Activated naive CD8-positive, alpha-beta T cell treated with anti-CD3 and anti-CD28 coated beads, Interleukin-2, amount 50 U/mL, for 24 hours (primary cell): ENCODE results near the gene ZNF750.

Source experiments
- ATAC-seq: fragments of 150-1000 bp; cut with Tn5 transposase; one replicate; pipeline ENCODE4 v1.10.0; 2021
- DNase-seq: peaks from one replicate; pipeline ENCODE4 v3.0.0; 2021
- H3K27ac Mint-ChIP-seq: one replicate; pipeline ENCODE4 v1.8.0; 2021; ENCODE audit warnings: mild to moderate bottlenecking, mixed read lengths
- H3K27me3 Mint-ChIP-seq: one replicate; pipeline ENCODE4 v1.8.0; 2021; ENCODE audit warnings: mixed read lengths
- H3K36me3 Mint-ChIP-seq: one replicate; pipeline ENCODE4 v1.8.0; 2021; ENCODE audit warnings: low read depth, mixed read lengths
- H3K4me1 Mint-ChIP-seq: one replicate; pipeline ENCODE4 v1.8.0; 2021; ENCODE audit warnings: mixed read lengths
- H3K4me3 Mint-ChIP-seq: one replicate; pipeline ENCODE4 v1.8.0; 2021; ENCODE audit warnings: mild to moderate bottlenecking, moderate library complexity, mixed read lengths
- H3K9me3 Mint-ChIP-seq: one replicate; pipeline ENCODE4 v1.8.0; 2021; ENCODE audit warnings: mixed read lengths

Gene ZNF750

GRCh38 chr17:82876602-82877379 is 37.0 kb upstream of the ZNF750 start:
- peaks cover 57% of the 10 kb centered on the region for H3K4me1 Mint-ChIP-seq
- no peaks in the 10 kb centered on the region for H3K27me3 Mint-ChIP-seq
- H3K27ac Mint-ChIP-seq: peak overlapping the region; percentile 74
- no peak for DNase-seq
- H3K4me3 Mint-ChIP-seq: peak overlapping the region; percentile 40
- ATAC-seq: peak; percentile 65
- H3K9me3 Mint-ChIP-seq: no peaks in the 10 kb centered on the region
- peaks cover 7% of the 10 kb centered on the region for H3K36me3 Mint-ChIP-seq

- Mint-ChIP-seq H3K27me3 (no peaks in the 10 kb centered on the region), H3K4me3 (no peak overlapping the region), H3K9me3 (no peaks in the 10 kb centered on the region), H3K36me3 (peaks cover 8% of the 10 kb centered on the region), H3K4me1 (peaks cover 58% of the 10 kb centered on the region), H3K27ac (no peak overlapping the region)
- DNase-seq (no peak), ATAC-seq (no peak)
These were observed 36.3 kb upstream of the ZNF750 start for GRCh38 chr17:82876149-82876548.

DNA sequence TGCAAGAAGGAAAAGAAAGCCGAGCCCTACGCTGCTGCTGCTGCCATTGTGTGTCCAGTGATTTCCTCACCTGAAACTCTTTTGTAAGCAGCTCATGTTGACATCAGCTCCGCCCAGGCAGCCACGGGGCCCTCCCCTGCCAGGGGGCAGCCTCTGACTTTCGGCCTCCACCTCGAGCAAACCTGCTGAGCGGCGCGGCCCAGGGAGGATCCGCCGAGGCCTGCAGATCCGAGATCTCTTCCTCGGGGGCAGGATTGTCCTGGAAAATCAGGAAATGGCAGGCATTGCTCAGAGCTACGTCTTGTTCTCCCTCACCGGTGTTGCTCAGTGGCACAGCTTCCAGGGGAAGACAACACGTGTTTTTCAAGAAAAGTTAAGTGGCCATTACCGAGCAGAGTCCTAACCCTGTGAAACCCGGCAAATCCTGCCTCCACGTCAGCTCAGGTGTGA is 35.6 kb upstream of the ZNF750 start:
- no peak overlapping the region for H3K4me3 Mint-ChIP-seq
- no peaks in the 10 kb centered on the region for H3K27me3 Mint-ChIP-seq
- no peak for ATAC-seq
- no peak for DNase-seq
- H3K4me1 Mint-ChIP-seq: peaks cover 65% of the 10 kb centered on the region
- peaks cover 13% of the 10 kb centered on the region for H3K36me3 Mint-ChIP-seq
- no peak overlapping the region for H3K27ac Mint-ChIP-seq
- no peaks in the 10 kb centered on the region for H3K9me3 Mint-ChIP-seq

DNA sequence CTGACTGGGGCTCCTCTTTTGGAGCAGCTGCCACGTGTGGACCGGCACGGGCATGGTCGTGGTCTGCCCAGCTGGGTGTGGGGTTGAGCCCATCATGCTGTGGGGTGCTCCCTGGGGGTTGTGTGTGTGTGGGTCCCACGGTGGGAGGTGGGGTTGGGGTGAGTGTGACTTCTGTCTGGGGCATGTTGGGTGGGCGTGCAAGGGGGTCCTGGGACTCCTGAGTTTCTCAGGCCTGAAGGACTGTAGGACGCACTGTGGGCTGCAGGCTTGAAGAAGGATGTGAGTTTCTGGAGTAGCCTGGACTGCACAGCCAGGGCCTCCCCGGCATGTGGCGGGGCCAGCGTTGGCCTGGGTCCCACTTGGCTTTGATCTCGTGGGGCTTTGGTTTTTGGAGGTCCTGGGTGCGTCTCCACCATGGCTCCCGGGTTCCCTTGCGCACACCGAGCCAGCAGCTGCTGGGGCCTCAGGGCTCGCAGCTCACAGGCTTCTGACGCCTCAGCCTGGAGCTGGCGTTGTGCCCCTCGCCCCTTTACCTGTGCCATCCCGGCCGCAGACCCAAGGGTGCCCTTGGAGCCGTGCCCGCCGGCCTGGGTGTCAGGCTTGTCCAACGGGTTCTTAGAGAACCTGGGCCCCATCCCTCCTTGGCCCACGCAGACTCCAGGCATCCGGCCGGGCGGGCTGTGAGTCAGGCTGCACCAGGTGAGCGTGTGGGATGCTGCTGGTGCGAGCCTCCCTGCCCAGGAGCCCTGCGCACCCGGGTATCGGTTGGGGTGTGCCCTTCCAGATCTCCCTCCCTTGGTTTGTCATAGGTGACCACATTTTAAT is 34.4 kb upstream of the ZNF750 start:
- Mint-ChIP-seq H3K27ac (no peak overlapping the region), H3K36me3 (peaks cover 14% of the 10 kb centered on the region), H3K4me3 (no peak overlapping the region), H3K9me3 (no peaks in the 10 kb centered on the region), H3K4me1 (peaks cover 59% of the 10 kb centered on the region), H3K27me3 (no peaks in the 10 kb centered on the region)
- ATAC-seq: no peak
- DNase-seq: no peak

DNA sequence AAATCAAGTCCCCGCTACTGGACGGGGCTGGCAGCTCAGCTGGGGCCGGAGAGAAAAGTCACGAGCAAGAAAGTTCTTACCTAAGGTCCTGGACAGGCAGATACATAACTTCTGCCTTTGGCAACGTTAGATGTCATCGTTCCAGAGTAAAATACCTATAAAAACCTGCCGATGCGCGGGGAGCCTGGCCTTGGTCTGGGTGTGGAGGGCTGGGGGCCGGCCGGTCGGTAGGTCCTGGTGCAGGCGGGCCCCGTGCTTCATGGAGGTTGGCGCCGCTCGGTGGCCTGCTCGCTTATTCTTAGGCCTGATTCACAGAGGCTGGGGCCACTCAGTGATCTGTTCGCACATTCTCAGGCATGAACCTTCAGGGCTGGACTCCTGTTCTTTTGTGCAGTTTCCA is 33.7 kb upstream of the ZNF750 start:
- Mint-ChIP-seq H3K9me3 (no peaks in the 10 kb centered on the region), H3K36me3 (peaks cover 11% of the 10 kb centered on the region), H3K27ac (no peak overlapping the region), H3K4me1 (peaks cover 55% of the 10 kb centered on the region), H3K4me3 (no peak overlapping the region), H3K27me3 (no peaks in the 10 kb centered on the region)
- ATAC-seq (no peak), DNase-seq (no peak)

- Mint-ChIP-seq H3K4me1 (peaks cover 51% of the 10 kb centered on the region), H3K9me3 (no peaks in the 10 kb centered on the region), H3K36me3 (peaks cover 11% of the 10 kb centered on the region), H3K27me3 (no peaks in the 10 kb centered on the region), H3K4me3 (no peak overlapping the region), H3K27ac (no peak overlapping the region)
- ATAC-seq (no peak), DNase-seq (no peak)
These were observed 33.0 kb upstream of the ZNF750 start for GRCh38 chr17:82872591-82873520.

GRCh38 chr17:82871776-82872561 is 32.1 kb upstream of the ZNF750 start:
- H3K27me3 Mint-ChIP-seq: no peaks in the 10 kb centered on the region
- H3K4me3 Mint-ChIP-seq: no peak overlapping the region
- H3K4me1 Mint-ChIP-seq: peaks cover 50% of the 10 kb centered on the region
- peaks cover 11% of the 10 kb centered on the region for H3K36me3 Mint-ChIP-seq
- H3K27ac Mint-ChIP-seq: no peak overlapping the region
- H3K9me3 Mint-ChIP-seq: no peaks in the 10 kb centered on the region
- ATAC-seq (no peak), DNase-seq (no peak)

GRCh38 chr17:82871056-82871775 is 31.4 kb upstream of the ZNF750 start:
- H3K4me3 Mint-ChIP-seq: no peak overlapping the region
- peaks cover 46% of the 10 kb centered on the region for H3K4me1 Mint-ChIP-seq
- H3K27me3 Mint-ChIP-seq: no peaks in the 10 kb centered on the region
- H3K9me3 Mint-ChIP-seq: no peaks in the 10 kb centered on the region
- DNase-seq: peak; percentile 44
- no peak overlapping the region for H3K27ac Mint-ChIP-seq
- peaks cover 11% of the 10 kb centered on the region for H3K36me3 Mint-ChIP-seq
- peak; percentile 82 for ATAC-seq

DNA sequence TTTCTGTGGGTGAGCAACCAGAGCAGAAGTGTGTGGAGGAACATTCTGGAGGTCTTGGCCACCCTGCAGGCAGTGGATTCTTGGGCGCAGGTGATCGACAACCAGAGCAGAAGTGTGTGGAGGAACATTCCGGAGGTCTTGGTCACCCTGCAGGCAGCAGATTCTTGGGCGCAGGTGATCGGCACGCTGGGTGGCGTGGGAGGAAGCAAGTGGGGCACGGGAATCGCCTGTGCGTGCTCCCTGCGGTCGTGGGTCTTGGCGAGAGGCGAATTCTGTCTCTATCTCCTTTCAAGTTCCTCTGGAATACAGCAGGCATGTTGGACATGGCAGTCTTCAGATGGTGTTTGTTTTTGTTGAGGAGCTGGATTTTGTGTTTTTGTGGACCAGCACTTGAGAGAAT is 30.7 kb upstream of the ZNF750 start:
- H3K36me3 Mint-ChIP-seq: peaks cover 11% of the 10 kb centered on the region
- DNase-seq (no peak), ATAC-seq (no peak)
- peaks cover 47% of the 10 kb centered on the region for H3K4me1 Mint-ChIP-seq
- no peaks in the 10 kb centered on the region for H3K27me3 Mint-ChIP-seq
- no peaks in the 10 kb centered on the region for H3K9me3 Mint-ChIP-seq
- H3K27ac Mint-ChIP-seq: no peak overlapping the region
- no peak overlapping the region for H3K4me3 Mint-ChIP-seq

GRCh38 chr17:82870091-82870491 is 30.3 kb upstream of the ZNF750 start:
- H3K4me1 Mint-ChIP-seq: peaks cover 50% of the 10 kb centered on the region
- no peak overlapping the region for H3K27ac Mint-ChIP-seq
- peaks cover 11% of the 10 kb centered on the region for H3K36me3 Mint-ChIP-seq

DNA sequence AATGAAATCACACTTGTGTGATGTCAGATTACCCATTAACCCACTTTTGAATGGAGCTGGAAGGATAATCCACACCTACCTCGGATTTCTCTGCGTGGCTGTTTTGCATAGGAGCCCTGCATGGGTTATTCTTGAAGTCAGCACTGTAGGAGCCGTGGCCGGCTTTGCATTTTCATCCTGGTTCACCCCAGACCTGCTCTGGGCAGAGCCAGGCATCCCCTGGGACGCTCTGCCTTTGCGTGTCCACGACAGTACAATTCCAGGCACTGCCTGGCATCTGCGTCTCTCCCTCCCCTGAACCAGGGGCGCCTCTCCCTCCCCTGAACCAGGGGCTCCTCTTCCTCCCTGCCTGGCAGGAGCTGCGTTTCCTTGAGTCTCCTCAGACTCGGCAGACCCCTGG is 29.7 kb upstream of the ZNF750 start:
- Mint-ChIP-seq H3K27ac (no peak overlapping the region), H3K9me3 (no peaks in the 10 kb centered on the region), H3K4me3 (no peak overlapping the region), H3K36me3 (peaks cover 11% of the 10 kb centered on the region), H3K27me3 (no peaks in the 10 kb centered on the region), H3K4me1 (peaks cover 52% of the 10 kb centered on the region)
- ATAC-seq: no peak
- DNase-seq: no peak

More at GRCh38 chr17:82870091-82870491, 30.3 kb upstream of the ZNF750 start:
- DNase-seq (no peak), ATAC-seq (no peak)
- Mint-ChIP-seq H3K9me3 (no peaks in the 10 kb centered on the region), H3K27me3 (no peaks in the 10 kb centered on the region), H3K4me3 (no peak overlapping the region)

DNA sequence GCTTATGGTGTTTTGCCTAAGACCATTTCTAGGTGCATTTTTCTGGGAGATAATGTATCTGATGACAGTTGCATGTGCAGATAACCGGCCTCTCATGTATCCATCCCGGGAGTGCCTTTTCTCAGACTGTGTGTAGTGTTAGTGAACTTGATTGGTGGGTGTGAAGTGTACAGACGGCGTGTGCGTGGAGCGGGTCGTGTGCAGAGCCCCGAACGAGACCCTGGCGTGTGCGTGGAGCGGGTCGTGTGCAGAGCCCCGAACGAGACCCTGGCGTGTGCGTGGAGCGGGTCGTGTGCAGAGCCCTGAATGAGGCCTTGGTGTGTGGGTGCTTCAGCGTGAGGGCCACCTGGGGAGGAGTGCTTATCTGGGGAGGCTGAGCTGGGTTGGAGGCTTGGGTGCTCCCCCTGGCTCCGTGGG is 28.9 kb upstream of the ZNF750 start:
- no peak overlapping the region for H3K4me3 Mint-ChIP-seq
- H3K27ac Mint-ChIP-seq: peak overlapping the region; percentile 1
- no peak for DNase-seq
- H3K27me3 Mint-ChIP-seq: no peaks in the 10 kb centered on the region
- H3K9me3 Mint-ChIP-seq: no peaks in the 10 kb centered on the region
- H3K36me3 Mint-ChIP-seq: peaks cover 11% of the 10 kb centered on the region
- peaks cover 60% of the 10 kb centered on the region for H3K4me1 Mint-ChIP-seq
- no peak for ATAC-seq

- no peaks in the 10 kb centered on the region for H3K9me3 Mint-ChIP-seq
These were observed 28.0 kb upstream of the ZNF750 start for GRCh38 chr17:82867763-82868325.

More at GRCh38 chr17:82867763-82868325, 28.0 kb upstream of the ZNF750 start:
- Mint-ChIP-seq H3K4me3 (no peak overlapping the region), H3K27ac (no peak overlapping the region), H3K4me1 (peaks cover 65% of the 10 kb centered on the region), H3K27me3 (no peaks in the 10 kb centered on the region), H3K36me3 (peaks cover 11% of the 10 kb centered on the region)
- ATAC-seq (no peak), DNase-seq (no peak)
